Osteoblast (primary cell): Measurements from ENCODE around the gene HDAC10. TPM values are rescaled to one million over a fixed set of nuclear protein-coding genes. Genes with fewer than 3 reads are reported as not detected.
A peak's percentile ranks its signal among the peaks of the same experiment; 100 is the strongest.

Experiments
- DNase-seq: peaks from one replicate; pipeline ENCODE4 v3.0.0; 2011; ENCODE audit warnings: low spot score, mixed read lengths; ENCODE audit not compliant: insufficient read length; ENCODE audit errors: missing footprints
- H2AFZ ChIP-seq: 2 replicates; pipeline ENCODE4 v1.6.0; 2011; ENCODE audit warnings: mild to moderate bottlenecking, low read length
- H3K27ac ChIP-seq: 2 replicates; pipeline ENCODE4 v1.5.1; 2011; ENCODE audit warnings: mild to moderate bottlenecking, low read depth, low read length, moderate library complexity
- H3K27me3 ChIP-seq: 2 replicates; pipeline ENCODE4 v1.6.0; 2012; ENCODE audit warnings: mild to moderate bottlenecking, control low read depth, inconsistent platforms, low read length, moderate library complexity; ENCODE audit not compliant: insufficient read depth
- H3K36me3 ChIP-seq: 2 replicates; pipeline ENCODE4 v1.5.1; 2011; ENCODE audit warnings: mild to moderate bottlenecking, low read length, control low read depth, moderate library complexity; ENCODE audit not compliant: insufficient read depth
- H3K4me1 ChIP-seq: 2 replicates; pipeline ENCODE4 v1.5.1; 2011; ENCODE audit warnings: mild to moderate bottlenecking, low read length, control low read depth, moderate library complexity; ENCODE audit not compliant: insufficient read depth
- H3K4me2 ChIP-seq: 2 replicates; pipeline ENCODE4 v1.6.0; 2011; ENCODE audit warnings: mild to moderate bottlenecking, low read length; ENCODE audit not compliant: insufficient read depth
- H3K4me3 ChIP-seq: fragments of 200-600 bp; sonication (generic); 3 replicates; pipeline ENCODE4 v1.5.1; 2012; ENCODE audit warnings: mild to moderate bottlenecking, low read length, inconsistent platforms; ENCODE audit not compliant: insufficient read depth
- H3K79me2 ChIP-seq: 2 replicates; pipeline ENCODE4 v1.6.0; 2012; ENCODE audit warnings: mild to moderate bottlenecking, low read length, control low read depth, inconsistent platforms; ENCODE audit not compliant: insufficient read depth
- H3K9me3 ChIP-seq: 2 replicates; pipeline ENCODE4 v1.5.1; 2011; ENCODE audit warnings: low read depth, low read length, control low read depth
- H4K20me1 ChIP-seq: 2 replicates; pipeline ENCODE4 v1.6.0; 2012; ENCODE audit warnings: mild to moderate bottlenecking, low read length, control low read depth; ENCODE audit not compliant: insufficient read depth
- CTCF ChIP-seq: IDR thresholded peaks from 2 replicates; pipeline ENCODE4 v1.5.1; 2011; ENCODE audit warnings: mild to moderate bottlenecking, low read depth, low read length, moderate library complexity; ENCODE audit errors: extremely low read depth
- total RNA-seq: library from RNA; depleted of rRNA; stranded (reverse); fragments of >200 nt; gene quantifications from 2 replicates; pipeline ENCODE4 v1.2.3, GENCODE V29; 2012

The HDAC10 gene
- total RNA-seq, 1 donor, result 19.2 TPM

GRCh38 chr22:50261615-50262459 lies 10.8 kb upstream of the HDAC10 start, which contains the start of gene MAPK12:
Gene MAPK12 (minus strand): TSS chr22:50261683. CDS start chr22:50261509, 174 bp downstream.
- H3K4me2 ChIP-seq, result peak within 1 kb of the TSS; percentile 84
- no peak within 1 kb of the TSS for H3K27ac ChIP-seq
- peak within 1 kb of the TSS; percentile 31 for H2AFZ ChIP-seq
- peak within 1 kb of the TSS; percentile 74 for H3K4me3 ChIP-seq
- TF ChIP-seq CTCF, result no peak
- H4K20me1 ChIP-seq, result no peaks in the 10 kb centered on the region
- H3K4me1 ChIP-seq, result peaks cover 9% of the 10 kb centered on the region
- no peaks in the 10 kb centered on the region for H3K27me3 ChIP-seq
- no peaks in the 10 kb centered on the region for H3K36me3 ChIP-seq
- peaks cover 15% of the 10 kb centered on the region for H3K79me2 ChIP-seq
- no peaks in the 10 kb centered on the region for H3K9me3 ChIP-seq
- DNase-seq, result peak; percentile 98

GRCh38 chr22:50260801-50261614 lies 9.9 kb upstream of the HDAC10 start:
- Histone ChIP-seq H3K9me3 (no peaks in the 10 kb centered on the region), H3K4me1 (peaks cover 9% of the 10 kb centered on the region), H3K79me2 (peaks cover 15% of the 10 kb centered on the region), H3K4me2 (peak overlapping the region; percentile 84), H3K27ac (no peak overlapping the region), H4K20me1 (no peaks in the 10 kb centered on the region), H3K27me3 (no peaks in the 10 kb centered on the region), H2AFZ (peak overlapping the region; percentile 31), H3K4me3 (peak overlapping the region; percentile 74), H3K36me3 (no peaks in the 10 kb centered on the region)
- no peak for TF ChIP-seq CTCF
- DNase-seq, result peak; percentile 97

GRCh38 chr22:50260434-50260800 lies 9.4 kb upstream of the HDAC10 start:
- Histone ChIP-seq H3K27ac (no peak overlapping the region), H2AFZ (peak overlapping the region; percentile 31)
- DNase-seq, result peak; percentile 93

More at GRCh38 chr22:50260434-50260800, 9.4 kb upstream of the HDAC10 start:
- peak overlapping the region; percentile 74 for H3K4me3 ChIP-seq
- H3K9me3 ChIP-seq, result no peaks in the 10 kb centered on the region
- H3K4me2 ChIP-seq, result peak overlapping the region; percentile 84
- no peaks in the 10 kb centered on the region for H4K20me1 ChIP-seq
- peaks cover 2% of the 10 kb centered on the region for H3K36me3 ChIP-seq
- H3K27me3 ChIP-seq, result no peaks in the 10 kb centered on the region
- no peak for TF ChIP-seq CTCF
- H3K79me2 ChIP-seq, result peaks cover 15% of the 10 kb centered on the region
- H3K4me1 ChIP-seq, result peaks cover 9% of the 10 kb centered on the region
